ENCODE data around the gene TMEM185B. TPM values are rescaled to one million over a fixed set of nuclear protein-coding genes. Genes with fewer than 3 reads are reported as not detected.
A peak's percentile ranks its signal among the peaks of the same experiment; 100 is the strongest.

The TMEM185B gene
- total RNA-seq, 1 donor from 2014 or later: 29.5 TPM

DNA sequence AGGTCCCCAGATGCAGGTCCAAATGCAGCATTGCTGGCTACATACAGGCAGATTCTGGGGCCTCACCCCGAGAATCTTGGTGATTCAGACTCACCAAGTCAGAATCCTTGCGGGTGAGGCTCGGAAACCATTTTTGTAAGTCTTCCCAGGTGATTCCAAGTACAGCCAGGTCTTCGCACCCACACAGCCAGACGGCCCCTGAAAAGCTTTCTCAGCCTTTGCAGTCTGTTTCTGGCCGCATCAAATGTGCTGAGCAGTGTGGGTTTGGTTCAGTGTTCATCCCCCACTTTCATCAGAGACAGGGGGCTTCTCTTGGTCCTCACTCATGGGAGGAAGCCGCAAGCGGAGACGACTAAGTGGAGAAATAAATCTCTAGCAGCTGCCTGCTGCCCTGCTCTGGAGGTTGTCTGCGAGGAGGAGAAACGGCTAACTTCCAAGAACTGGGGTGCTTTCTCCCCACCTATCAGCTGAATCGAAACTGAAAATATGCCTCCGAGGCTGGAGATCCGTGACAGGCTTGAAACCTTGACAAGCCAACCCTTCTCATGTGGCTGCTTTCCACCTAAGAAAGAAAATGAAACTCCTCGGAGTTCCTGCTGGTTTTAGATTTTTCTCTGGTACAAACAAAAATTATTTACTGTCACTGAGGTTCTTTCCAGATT, 8.9 kb upstream of the TMEM185B start:
- no peak for TF ChIP-seq POLR2A (IDR thresholded peaks at IDR 0.05)
- TF ChIP-seq POLR2AphosphoS5 (IDR thresholded peaks at IDR 0.05; ENCODE audit: insufficient read depth in 1 of 2, low read depth in 1 of 2): peak in 1 of 2 donors; percentile 33
- no peak for TF ChIP-seq CTCF (IDR thresholded peaks at IDR 0.05)
- H3K27me3 ChIP-seq: no peaks in the 10 kb centered on the region
- DNase-seq (ENCODE audit: extremely low spot score in 2 of 2): no peak
- H3K4me1 ChIP-seq: peaks cover 17% of the 10 kb centered on the region
- H3K9me3 ChIP-seq: no peaks in the 10 kb centered on the region
- H3K36me3 ChIP-seq: no peaks in the 10 kb centered on the region
- H3K27ac ChIP-seq: peak overlapping the region; percentile 78
- peak overlapping the region; percentile 36 to 44 for H3K4me3 ChIP-seq
- intact Hi-C loops (cut with DNase I): no loop called here

DNA sequence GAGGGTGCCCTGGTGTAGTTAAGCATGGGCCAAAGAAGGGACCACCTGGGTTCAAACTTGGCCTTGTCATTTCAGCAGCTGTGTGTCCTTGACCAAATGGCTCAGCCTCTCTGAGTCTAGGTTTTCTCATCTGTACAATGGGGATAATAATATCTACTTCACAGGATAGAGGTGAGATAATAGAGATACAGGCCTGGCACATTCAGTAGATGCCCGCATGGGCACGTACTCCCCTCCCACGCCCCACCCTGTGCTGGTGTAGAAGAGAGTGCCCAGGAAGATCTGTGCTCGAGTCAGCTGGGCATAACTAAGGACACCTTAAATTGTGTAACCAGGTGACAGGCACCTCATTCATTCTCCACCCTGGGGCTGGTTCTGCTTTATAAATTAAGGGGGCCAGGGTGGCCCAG, 8.4 kb upstream of the TMEM185B start:
- TF ChIP-seq POLR2A (IDR thresholded peaks at IDR 0.05): no peak
- no peak for TF ChIP-seq CTCF (IDR thresholded peaks at IDR 0.05)
- no peak for TF ChIP-seq POLR2AphosphoS5 (IDR thresholded peaks at IDR 0.05; ENCODE audit: insufficient read depth in 1 of 2, low read depth in 1 of 2)
- Histone ChIP-seq H3K4me3 (peak overlapping the region; percentile 36 to 44), H3K27me3 (no peaks in the 10 kb centered on the region), H3K4me1 (peaks cover 17% of the 10 kb centered on the region), H3K36me3 (no peaks in the 10 kb centered on the region), H3K9me3 (no peaks in the 10 kb centered on the region), H3K27ac (peak overlapping the region; percentile 78)
- no peak for DNase-seq (ENCODE audit: extremely low spot score in 2 of 2)
- intact Hi-C loops (cut with DNase I): no loop called here

DNA sequence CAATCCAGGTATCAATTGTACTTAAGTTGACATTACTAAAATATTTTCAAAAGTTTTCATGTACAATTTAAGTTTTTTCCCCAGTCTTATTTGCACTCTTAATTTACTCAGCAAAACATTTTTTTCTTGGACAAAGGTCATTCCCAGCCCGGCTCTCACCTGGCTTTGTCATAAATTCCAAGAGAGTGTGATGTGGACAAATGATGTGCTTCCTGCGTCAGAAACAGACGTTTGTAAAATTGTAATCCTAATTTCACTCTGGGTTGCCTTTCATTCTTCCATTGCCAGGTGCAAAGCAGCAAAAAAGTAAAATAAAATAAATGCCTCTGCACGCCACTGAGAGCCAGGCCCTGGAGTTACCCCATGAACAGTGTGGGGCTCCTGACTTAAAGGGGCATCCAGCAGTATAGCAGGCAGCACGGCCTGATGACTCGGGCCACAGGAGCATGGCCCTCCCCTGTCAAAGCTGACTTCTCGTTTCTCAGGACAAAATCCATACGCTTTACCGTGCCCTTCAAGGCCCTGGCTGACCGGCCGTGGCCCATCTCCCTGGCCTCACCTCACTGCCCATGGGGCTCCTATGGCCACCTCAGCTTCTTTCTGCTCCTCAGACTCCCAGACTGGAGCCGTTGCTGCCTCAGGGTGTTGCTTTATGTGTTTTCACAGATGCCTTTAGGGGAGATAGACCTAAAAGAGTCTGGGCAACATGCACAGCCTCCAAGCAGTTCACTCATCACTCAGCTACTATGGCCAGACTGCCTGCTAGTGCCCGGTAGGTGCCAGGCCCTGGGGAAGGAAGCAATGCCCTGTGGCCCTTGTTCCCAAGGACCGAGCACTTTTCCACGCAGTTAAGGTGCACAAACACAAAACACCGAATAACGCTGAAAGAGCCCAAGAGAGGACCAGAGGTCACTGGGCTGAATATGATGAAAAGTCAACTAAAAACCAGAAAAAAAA, 7.6 kb upstream of the TMEM185B start:
- Histone ChIP-seq H3K27ac (no peak overlapping the region), H3K4me1 (peaks cover 17% of the 10 kb centered on the region), H3K27me3 (no peaks in the 10 kb centered on the region), H3K9me3 (no peaks in the 10 kb centered on the region), H3K36me3 (no peaks in the 10 kb centered on the region), H3K4me3 (no peak overlapping the region)
- intact Hi-C loops (cut with DNase I): no loop called here
- DNase-seq (ENCODE audit: extremely low spot score in 2 of 2): no peak
- no peak for TF ChIP-seq POLR2A (IDR thresholded peaks at IDR 0.05)
- no peak for TF ChIP-seq CTCF (IDR thresholded peaks at IDR 0.05)
- TF ChIP-seq POLR2AphosphoS5 (IDR thresholded peaks at IDR 0.05; ENCODE audit: insufficient read depth in 1 of 2, low read depth in 1 of 2): no peak

DNA sequence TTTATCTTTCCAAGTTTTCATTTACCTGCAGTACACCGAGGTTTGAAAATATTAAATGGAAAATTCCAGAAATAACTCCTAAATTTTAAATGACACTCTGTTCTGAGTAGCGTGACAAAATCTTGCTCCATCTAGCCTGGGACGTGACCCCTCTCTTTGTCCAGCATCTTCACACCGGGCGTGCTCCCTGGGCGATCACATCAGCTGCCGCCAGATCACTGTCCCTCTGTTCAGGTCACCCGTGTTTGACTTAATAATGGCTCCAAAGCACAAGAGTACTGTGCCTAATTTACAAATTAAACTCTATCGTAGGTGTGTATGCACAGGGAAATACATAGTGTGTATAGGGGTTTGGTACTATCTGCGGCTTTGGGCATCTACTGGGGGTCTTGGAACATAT, 6.1 kb upstream of the TMEM185B start:
- DNase-seq (ENCODE audit: extremely low spot score in 2 of 2): no peak
- H3K4me1 ChIP-seq: peaks cover 18% of the 10 kb centered on the region
- intact Hi-C loops (cut with DNase I): loop anchor here (10.0 kb wide), 1 partner anchor 85 kb away; no protein-coding TSS in a partner anchor

More for the DNA sequence above, 6.1 kb upstream of the TMEM185B start:
- Histone ChIP-seq H3K9me3 (no peaks in the 10 kb centered on the region), H3K27ac (no peak overlapping the region), H3K27me3 (no peaks in the 10 kb centered on the region), H3K36me3 (no peaks in the 10 kb centered on the region), H3K4me3 (no peak overlapping the region)
- TF ChIP-seq POLR2A (IDR thresholded peaks at IDR 0.05): no peak
- TF ChIP-seq POLR2AphosphoS5 (IDR thresholded peaks at IDR 0.05; ENCODE audit: insufficient read depth in 1 of 2, low read depth in 1 of 2): no peak
- TF ChIP-seq CTCF (IDR thresholded peaks at IDR 0.05): no peak
